ENCODE measurements around the gene SARM1. TPM values are rescaled to one million over a fixed set of nuclear protein-coding genes. Genes with fewer than 3 reads are reported as not detected.

Gene SARM1
- total RNA-seq, 6 donors from 2014 or later: 10.3 to 33.5 (median 13.9) TPM

- Histone ChIP-seq H3K4me1 (peaks cover 5 to 6% (median 6%) of the 10 kb centered on the region in 4 donors), H3K36me3 (peaks cover 18 to 61% (median 58%) of the 10 kb centered on the region in 4 donors), H3K4me3 (no peak overlapping the region), H3K27ac (no peak overlapping the region), H3K27me3 (no peaks in the 10 kb centered on the region), H3K9me3 (no peaks in the 10 kb centered on the region)
- TF ChIP-seq POLR2AphosphoS5 (IDR thresholded peaks at IDR 0.05): no peak
- 89 to 93% methylated on average over 5 of the region's 5 CpGs for WGBS, 2 donors
- ATAC-seq (ENCODE audit: low FRiP score in 2 of 2): no peak
- DNase-seq: no peak
Measured at GRCh38 chr17:28363186-28363585, 8.3 kb upstream of the SARM1 start.

GRCh38 chr17:28363776-28364650 lies 7.5 kb upstream of the SARM1 start:
- no peaks in the 10 kb centered on the region for H3K4me1 ChIP-seq
- H3K36me3 ChIP-seq: peaks cover 18 to 61% (median 56%) of the 10 kb centered on the region in 4 donors
- 92 to 94% methylated on average over 6 to 8 of the region's 8 CpGs for WGBS, 2 donors
- H3K4me3 ChIP-seq: no peak overlapping the region
- H3K27ac ChIP-seq: no peak overlapping the region
- ATAC-seq (ENCODE audit: low FRiP score in 2 of 2) (no peak), DNase-seq (no peak)
- no peaks in the 10 kb centered on the region for H3K9me3 ChIP-seq
- TF ChIP-seq POLR2A (IDR thresholded peaks at IDR 0.05) (no peak), POLR2AphosphoS5 (IDR thresholded peaks at IDR 0.05) (no peak)
- no peaks in the 10 kb centered on the region for H3K27me3 ChIP-seq

- 89 to 90% methylated on average over 4 to 12 of the region's 13 CpGs for WGBS, 2 donors
- no peak within 1 kb of the TSS for H3K4me3 ChIP-seq
- no peak for ATAC-seq (ENCODE audit: low FRiP score in 2 of 2)
- no peak for TF ChIP-seq POLR2AphosphoS5 (IDR thresholded peaks at IDR 0.05)
- no peak for TF ChIP-seq POLR2A (IDR thresholded peaks at IDR 0.05)
- no peak for TF ChIP-seq CTCF (IDR thresholded peaks at IDR 0.05)
- no peak for TF ChIP-seq EP300 (IDR thresholded peaks at IDR 0.05)
- peaks cover 0 to 1% (median 0%) of the 10 kb centered on the region in 4 donors for H3K4me1 ChIP-seq
- H3K9me3 ChIP-seq: no peaks in the 10 kb centered on the region
- no peaks in the 10 kb centered on the region for H3K27me3 ChIP-seq
- no peak within 1 kb of the TSS for H3K27ac ChIP-seq
- peak in 1 of 2 donors; percentile 43 for DNase-seq
- H3K36me3 ChIP-seq: peaks cover 18 to 55% (median 48%) of the 10 kb centered on the region in 4 donors
Measured at GRCh38 chr17:28364665-28365363, 6.7 kb upstream of the SARM1 start, which contains the start of gene SEBOX. TSS of gene SEBOX (minus strand) at chr17:28365199. CDS start at chr17:28365151, 48 bp downstream.

- no peaks in the 10 kb centered on the region for H3K27me3 ChIP-seq
- 88 to 94% methylated on average over 3 of the region's 3 CpGs for WGBS, 2 donors
- no peak for TF ChIP-seq POLR2A (IDR thresholded peaks at IDR 0.05)
- TF ChIP-seq EP300 (IDR thresholded peaks at IDR 0.05): no peak
- no peak for TF ChIP-seq POLR2AphosphoS5 (IDR thresholded peaks at IDR 0.05)
- no peak for TF ChIP-seq CTCF (IDR thresholded peaks at IDR 0.05)
Measured at GRCh38 chr17:28365487-28365886, 6.0 kb upstream of the SARM1 start.

GRCh38 chr17:28366605-28367004 lies 4.9 kb upstream of the SARM1 start:
- H3K27ac ChIP-seq: no peak overlapping the region
- WGBS, 2 donors: 91% methylated on average over 1 of the region's 1 CpG; no CpG with 5 or more reads in 1 of the 2 donors
- peaks cover 6 to 37% (median 31%) of the 10 kb centered on the region in 4 donors for H3K36me3 ChIP-seq
- H3K4me1 ChIP-seq: peaks cover 10 to 17% (median 14%) of the 10 kb centered on the region in 4 donors
- DNase-seq: no peak
- no peaks in the 10 kb centered on the region for H3K9me3 ChIP-seq
- peaks cover 0 to under 1% (median 0%) of the 10 kb centered on the region in 4 donors for H3K27me3 ChIP-seq
- no peak for TF ChIP-seq EP300 (IDR thresholded peaks at IDR 0.05)
- no peak for TF ChIP-seq POLR2AphosphoS5 (IDR thresholded peaks at IDR 0.05)
- TF ChIP-seq CTCF (IDR thresholded peaks at IDR 0.05): no peak
- no peak for TF ChIP-seq POLR2A (IDR thresholded peaks at IDR 0.05)
- H3K4me3 ChIP-seq: no peak overlapping the region
- ATAC-seq (ENCODE audit: low FRiP score in 2 of 2): no peak

More at GRCh38 chr17:28365487-28365886, 6.0 kb upstream of the SARM1 start:
- Histone ChIP-seq H3K9me3 (no peaks in the 10 kb centered on the region), H3K27ac (no peak overlapping the region), H3K4me1 (peaks cover 2 to 8% (median 6%) of the 10 kb centered on the region in 4 donors), H3K4me3 (no peak overlapping the region), H3K36me3 (peaks cover 13 to 48% (median 42%) of the 10 kb centered on the region in 4 donors)
- ATAC-seq (ENCODE audit: low FRiP score in 2 of 2) (no peak), DNase-seq (no peak)
